GM18951 (cell line): Measurements from ENCODE around the gene MAGEA3.
"Not testable (repeated sequence)": the region's sequence is repeated elsewhere in the genome, so short reads cannot be mapped to it uniquely, and the experiment has no call there.

Experiments
- POLR2A ChIP-seq: IDR thresholded peaks from 4 replicates; pipeline ENCODE4 v1.6.1; 2011; ENCODE audit warnings: mild to moderate bottlenecking; ENCODE audit not compliant: insufficient read length, insufficient read depth; ENCODE audit errors: extremely low read depth
- in situ Hi-C: fragments of 300-500 bp; cut with MboI; formaldehyde crosslinking; loops from one replicate; pipeline ENCODE4 v1.12.0; 2022; ENCODE audit warnings: low sequenced_read_pairs, mixed read lengths, inconsistent platforms; ENCODE audit not compliant: unreplicated experiment

MAGEA3 gene

DNA sequence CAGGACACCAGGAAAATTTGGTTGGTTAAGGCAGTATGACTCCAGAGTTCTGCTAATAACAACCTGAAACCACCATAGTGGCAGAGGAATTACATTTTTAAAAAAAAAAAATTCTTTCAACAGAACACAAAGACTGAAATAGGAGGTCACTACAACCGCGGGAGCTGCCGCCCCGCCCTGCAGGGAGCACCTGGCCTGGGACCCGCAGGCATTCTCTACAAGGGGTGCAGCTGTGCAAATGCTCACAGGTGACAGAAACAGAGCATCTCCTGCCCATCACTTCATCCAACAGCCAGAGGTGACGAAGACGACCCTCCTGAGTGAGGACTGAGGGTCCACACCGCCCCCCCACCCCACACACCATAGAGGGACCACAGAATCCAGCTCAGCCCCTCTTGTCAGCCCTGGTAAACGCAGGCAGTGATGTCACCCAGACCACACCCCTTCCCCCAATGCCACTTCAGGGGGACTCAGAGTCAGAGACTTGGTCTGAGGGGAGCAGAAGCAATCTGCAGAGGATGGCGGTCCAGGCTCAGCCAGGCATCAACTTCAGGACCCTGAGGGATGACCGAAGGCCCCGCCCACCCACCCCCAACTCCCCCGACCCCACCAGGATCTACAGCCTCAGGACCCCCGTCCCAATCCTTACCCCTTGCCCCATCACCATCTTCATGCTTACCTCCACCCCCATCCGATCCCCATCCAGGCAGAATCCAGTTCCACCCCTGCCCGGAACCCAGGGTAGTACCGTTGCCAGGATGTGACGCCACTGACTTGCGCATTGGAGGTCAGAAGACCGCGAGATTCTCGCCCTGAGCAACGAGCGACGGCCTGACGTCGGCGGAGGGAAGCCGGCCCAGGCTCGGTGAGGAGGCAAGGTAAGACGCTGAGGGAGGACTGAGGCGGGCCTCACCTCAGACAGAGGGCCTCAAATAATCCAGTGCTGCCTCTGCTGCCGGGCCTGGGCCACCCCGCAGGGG, at the start of gene MAGEA3:
Gene MAGEA3, plus strand, starts transcription at position 843 of the 980 bp plus-strand sequence. CDS start 2,039 bp downstream, outside the sequence.
- in situ Hi-C loops, result not testable (repeated sequence)

DNA sequence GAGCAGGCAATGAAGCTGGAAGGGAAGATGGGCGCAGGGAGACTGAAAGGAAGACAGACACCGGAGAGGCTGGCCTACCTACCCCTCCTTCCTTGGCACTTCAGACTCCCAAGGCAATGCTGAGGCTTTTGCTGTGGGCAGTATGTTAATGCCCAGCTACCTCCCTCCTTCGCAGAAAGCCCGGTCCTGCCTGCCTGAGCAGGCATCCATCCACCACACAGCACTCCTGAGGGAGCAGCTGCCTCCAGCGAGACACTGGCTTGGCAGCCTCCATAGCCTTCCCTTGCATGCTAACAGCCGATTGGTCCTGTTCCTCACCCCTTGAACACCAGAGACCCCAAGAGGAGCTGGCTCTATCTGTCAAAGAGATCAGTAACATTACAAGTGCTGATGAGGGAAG, 46.5 kb upstream of the MAGEA3 start:
- in situ Hi-C loops, result no loop called here
- no peak for TF ChIP-seq POLR2A

DNA sequence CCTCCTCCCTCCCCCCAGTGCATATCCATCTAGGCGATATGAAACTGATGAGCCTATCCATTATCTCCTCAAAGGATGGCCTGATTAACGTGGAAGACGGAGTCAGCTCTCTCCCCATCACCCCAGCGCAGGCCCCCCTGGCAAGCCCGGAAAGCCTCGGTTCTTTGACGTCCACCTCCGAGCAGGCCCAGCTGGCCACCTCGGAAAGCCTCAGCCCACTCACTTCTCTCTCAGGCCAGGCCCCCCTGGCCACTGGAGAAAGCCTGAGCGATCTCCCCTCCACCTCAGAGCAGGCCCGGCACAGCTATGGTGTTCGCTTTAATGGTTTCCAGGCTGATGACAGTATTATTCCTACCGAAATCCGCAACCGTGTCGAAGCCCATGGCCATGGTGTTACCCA, 46.1 kb upstream of the MAGEA3 start:
- no peak for TF ChIP-seq POLR2A
- in situ Hi-C loops, result no loop called here

- no peak for TF ChIP-seq POLR2A
- in situ Hi-C loops, result no loop called here
Observed at GRCh38 chrX:152656087-152656486, 42.5 kb upstream of the MAGEA3 start.

GRCh38 chrX:152656890-152657289, 41.7 kb upstream of the MAGEA3 start:
- in situ Hi-C loops, result no loop called here

GRCh38 chrX:152658302-152658701, 40.3 kb upstream of the MAGEA3 start:
- no peak for TF ChIP-seq POLR2A
- in situ Hi-C loops, result no loop called here

More at GRCh38 chrX:152656890-152657289, 41.7 kb upstream of the MAGEA3 start:
- TF ChIP-seq POLR2A, result no peak

DNA sequence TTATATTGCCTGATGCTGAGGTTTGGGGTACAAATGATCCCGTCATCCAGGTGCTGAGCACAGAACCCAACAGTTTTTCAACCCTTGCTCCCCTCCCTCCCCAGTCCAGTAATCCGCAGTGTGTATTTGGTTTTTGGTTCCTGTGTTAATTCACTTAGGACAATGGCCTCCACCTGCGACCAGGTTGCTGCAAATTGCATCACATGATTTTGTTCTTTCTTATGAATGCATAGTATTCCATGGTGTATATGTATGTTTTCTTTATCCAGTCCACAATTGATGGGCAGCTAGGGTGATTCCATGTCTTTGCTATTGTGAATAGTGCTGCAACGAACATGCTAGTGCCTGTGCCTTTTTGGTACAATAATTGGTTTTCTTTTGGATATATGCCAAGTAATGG, 35.5 kb upstream of the MAGEA3 start:
- in situ Hi-C loops, result no loop called here
- no peak for TF ChIP-seq POLR2A

GRCh38 chrX:152674135-152674534, 24.5 kb upstream of the MAGEA3 start:
- no peak for TF ChIP-seq POLR2A
- in situ Hi-C loops, result no loop called here

DNA sequence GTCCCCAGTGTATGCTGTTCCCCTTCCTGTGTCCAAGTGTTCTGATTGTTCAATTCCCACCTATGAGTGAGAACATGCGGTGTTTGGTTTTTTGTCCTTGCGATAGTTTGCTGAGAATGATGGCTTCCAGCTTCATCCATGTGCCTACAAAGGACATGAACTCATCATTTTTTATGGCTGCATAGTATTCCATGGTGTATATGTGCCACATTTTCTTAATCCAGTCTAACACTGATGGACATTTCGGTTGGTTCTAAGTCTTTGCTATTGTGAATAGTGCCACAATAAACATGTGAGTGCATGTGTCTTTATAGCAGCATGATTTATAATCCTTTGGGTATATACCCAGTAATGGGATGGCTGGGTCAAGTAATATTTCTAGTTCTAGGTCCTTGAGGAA, 23.9 kb upstream of the MAGEA3 start:
- in situ Hi-C loops, result not testable (repeated sequence)

DNA sequence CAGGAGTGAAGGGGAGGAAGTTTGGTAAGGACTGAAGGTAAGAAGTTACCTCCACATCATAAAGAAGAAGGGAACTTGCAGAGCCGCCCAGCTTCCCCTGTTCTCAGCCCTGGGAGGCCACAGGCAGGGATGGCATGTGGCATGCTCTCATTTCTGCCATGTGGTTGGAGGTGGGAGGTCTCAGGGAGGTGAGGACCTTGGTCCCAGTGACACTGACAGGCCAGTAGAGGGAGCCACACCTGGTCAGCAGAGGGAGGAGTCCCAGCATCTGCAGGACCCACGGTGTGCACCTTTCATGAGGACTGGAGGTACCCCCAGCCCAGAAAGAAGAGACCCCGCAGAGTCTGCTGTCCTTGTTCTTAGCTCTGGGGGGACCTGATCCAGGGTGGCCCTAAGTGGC, 17.6 kb upstream of the MAGEA3 start:
- in situ Hi-C loops, result not testable (repeated sequence)

GRCh38 chrX:152700390-152700789, 1.8 kb downstream of the MAGEA3 start:
- in situ Hi-C loops, result loop anchor here (5.0 kb wide), 1 partner anchor 67 kb away; the partner anchor contains the start of gene MAGEA6

DNA sequence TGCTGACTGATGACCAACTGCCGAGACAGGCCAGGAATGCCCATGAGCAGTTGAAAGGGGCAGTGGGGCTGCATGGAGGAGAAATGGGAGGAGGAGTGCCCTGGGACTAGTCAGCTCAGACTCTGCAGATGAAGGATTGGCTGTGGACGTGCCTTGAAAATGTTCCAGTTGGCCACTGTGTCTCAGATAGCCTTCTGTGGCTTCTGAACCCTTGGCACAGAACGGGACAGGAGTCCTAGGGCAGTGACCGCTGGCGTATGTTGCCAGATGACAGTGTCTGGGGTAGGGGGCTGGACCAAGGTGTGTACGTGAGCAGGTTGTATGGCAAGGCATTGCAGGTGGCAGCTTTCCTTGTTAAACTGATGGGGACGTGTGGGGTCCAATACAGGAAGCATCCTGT, 7.9 kb downstream of the MAGEA3 start:
- in situ Hi-C loops, result not testable (repeated sequence)

DNA sequence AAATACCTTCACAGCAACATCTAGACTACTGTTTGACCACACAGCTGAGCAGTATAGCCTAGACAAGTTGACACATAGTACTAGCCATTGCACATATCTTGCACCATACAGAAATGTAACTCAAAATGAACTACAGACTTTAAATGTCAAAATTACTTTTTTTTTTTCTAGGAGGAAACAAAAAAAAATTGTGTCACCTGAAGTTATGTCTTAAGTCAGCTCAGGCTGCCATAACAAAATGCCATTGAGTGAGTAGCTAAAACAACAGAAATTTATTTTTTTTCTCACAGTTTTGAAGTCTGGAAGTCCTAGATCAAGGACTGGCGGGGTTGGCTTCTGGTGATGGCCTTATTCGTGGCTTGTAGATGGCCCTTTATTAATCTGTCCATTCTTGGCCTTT, 10.6 kb downstream of the MAGEA3 start, which contains the start of gene CSAG2:
Gene CSAG2, minus strand, starts transcription at position 101 of the 400 bp plus-strand sequence. CDS start 161 bp downstream, outside the sequence.
- in situ Hi-C loops, result not testable (repeated sequence)

DNA sequence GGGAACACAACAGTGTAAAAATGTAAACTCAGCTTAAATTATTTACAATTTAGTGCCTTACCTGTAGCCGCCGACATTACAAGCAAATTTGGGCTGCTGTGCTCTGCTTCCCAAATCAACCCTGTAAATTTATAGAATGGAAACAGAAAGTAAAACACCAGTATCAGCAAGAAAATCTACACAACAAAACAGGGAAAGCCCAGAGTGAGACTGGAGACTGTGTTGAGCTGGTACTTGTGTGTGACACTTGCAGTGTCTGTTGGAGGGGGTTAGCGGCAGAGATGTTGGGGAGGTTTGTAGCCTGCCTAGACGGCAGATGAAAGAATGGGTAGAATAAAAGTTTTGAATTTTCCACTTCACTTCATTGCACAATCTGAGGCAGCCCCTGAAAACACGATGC, 14.6 kb downstream of the MAGEA3 start:
- in situ Hi-C loops, result not testable (repeated sequence)

DNA sequence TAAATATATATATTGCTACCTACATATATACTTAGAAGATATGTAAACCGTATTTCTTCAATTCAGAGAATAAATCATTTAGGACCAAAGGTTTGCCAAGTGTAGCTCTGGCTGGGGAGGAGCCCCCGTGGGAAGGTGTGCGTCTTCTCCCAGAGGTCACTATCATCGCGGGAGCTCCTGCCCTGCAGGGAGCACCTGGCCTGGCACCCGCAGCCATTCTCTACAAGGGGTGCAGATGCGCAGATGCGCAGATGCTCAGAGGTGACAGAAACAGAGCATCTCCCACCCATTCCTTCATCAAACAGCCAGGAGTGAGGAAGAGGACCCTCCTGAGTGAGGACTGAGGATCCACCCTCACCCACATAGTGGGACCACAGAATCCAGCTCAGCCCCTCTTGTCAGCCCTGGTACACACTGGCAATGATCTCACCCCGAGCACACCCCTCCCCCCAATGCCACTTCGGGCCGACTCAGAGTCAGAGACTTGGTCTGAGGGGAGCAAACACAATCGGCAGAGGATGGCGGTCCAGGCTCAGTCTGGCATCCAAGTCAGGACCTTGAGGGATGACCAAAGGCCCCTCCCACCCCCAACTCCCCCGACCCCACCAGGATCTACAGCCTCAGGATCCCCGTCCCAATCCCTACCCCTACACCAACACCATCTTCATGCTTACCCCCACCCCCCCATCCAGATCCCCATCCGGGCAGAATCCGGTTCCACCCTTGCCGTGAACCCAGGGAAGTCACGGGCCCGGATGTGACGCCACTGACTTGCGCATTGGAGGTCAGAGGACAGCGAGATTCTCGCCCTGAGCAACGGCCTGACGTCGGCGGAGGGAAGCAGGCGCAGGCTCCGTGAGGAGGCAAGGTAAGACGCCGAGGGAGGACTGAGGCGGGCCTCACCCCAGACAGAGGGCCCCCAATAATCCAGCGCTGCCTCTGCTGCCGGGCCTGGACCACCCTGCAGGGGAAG, 15.5 kb downstream of the MAGEA3 start, which contains the start of gene MAGEA2B:
Gene MAGEA2B, plus strand, starts transcription at position 814 of the 973 bp plus-strand sequence. CDS start 2,479 bp downstream, outside the sequence.
- in situ Hi-C loops, result not testable (repeated sequence)
